MCF 10A (cell line): Measurements from ENCODE around the gene STIMATE. TPM values are rescaled to one million over a fixed set of nuclear protein-coding genes. Genes with fewer than 3 reads are reported as not detected.

ENCODE experiments used
- BruUV-seq: library from RNA; stranded (reverse); fragments of 400-500 nt; replicated peaks from 2 replicates; lab custom pipeline; 2021; lab: Mats Ljungman, UMichigan
- CTCF ChIA-PET: fragments of 300-600 bp; sonication (Branson Sonifier 250); formaldehyde crosslinking; extraction: SDS; loops from one replicate; lab custom pipeline; 2021; ENCODE audit warnings: antibody characterized with exemption, inconsistent platforms; lab: Yijun Ruan, JAX
- POLR2A ChIA-PET: fragments of 300-600, 350-650 bp; sonication (Branson Sonifier 250); formaldehyde crosslinking; extraction: SDS; loops from one replicate; lab custom pipeline; 2020; ENCODE audit warnings: antibody characterized with exemption, inconsistent platforms; lab: Yijun Ruan, JAX
- DNase-seq: peaks from one replicate; pipeline ENCODE4 v3.0.0-alpha.2; 2018; ENCODE audit not compliant: unreplicated experiment
- H3K27ac Mint-ChIP-seq: one replicate; pipeline ENCODE4 v1.8.0; 2022; ENCODE audit warnings: mild to moderate bottlenecking, low read depth, mixed read lengths; ENCODE audit not compliant: unreplicated experiment
- H3K27me3 Mint-ChIP-seq: one replicate; pipeline ENCODE4 v1.8.0; 2022; ENCODE audit warnings: mixed read lengths; ENCODE audit not compliant: insufficient read depth, unreplicated experiment
- H3K36me3 Mint-ChIP-seq: one replicate; pipeline ENCODE4 v1.8.0; 2022; ENCODE audit warnings: mild to moderate bottlenecking, moderate library complexity, mixed read lengths; ENCODE audit not compliant: insufficient read depth, unreplicated experiment
- H3K4me1 Mint-ChIP-seq: one replicate; pipeline ENCODE4 v1.8.0; 2022; ENCODE audit warnings: mixed read lengths; ENCODE audit not compliant: insufficient read depth, unreplicated experiment
- H3K4me3 Mint-ChIP-seq: one replicate; pipeline ENCODE4 v1.8.0; 2022; ENCODE audit warnings: mild to moderate bottlenecking, moderate library complexity, mixed read lengths; ENCODE audit not compliant: unreplicated experiment
- H3K9me3 Mint-ChIP-seq: one replicate; pipeline ENCODE4 v1.8.0; 2022; ENCODE audit warnings: mixed read lengths; ENCODE audit not compliant: unreplicated experiment
- CTCF ChIP-seq: fragments of 200-600 bp; IDR thresholded peaks from one replicate; pipeline ENCODE4 v1.8.0; 2022; ENCODE audit warnings: antibody characterized with exemption, mild to moderate bottlenecking; ENCODE audit not compliant: unreplicated experiment
- intact Hi-C: fragments of 100-400 bp; cut with micrococcal nuclease; formaldehyde crosslinking; loops from 2 replicates; pipeline ENCODE4 v1.14.1; 2022
- total RNA-seq: library from RNA; stranded (reverse); gene quantifications from 2 replicates; pipeline ENCODE4 v1.2.3, GENCODE V29; 2022

The STIMATE gene
- total RNA-seq, 1 experiment from 2014 or later: 12.0 TPM

DNA sequence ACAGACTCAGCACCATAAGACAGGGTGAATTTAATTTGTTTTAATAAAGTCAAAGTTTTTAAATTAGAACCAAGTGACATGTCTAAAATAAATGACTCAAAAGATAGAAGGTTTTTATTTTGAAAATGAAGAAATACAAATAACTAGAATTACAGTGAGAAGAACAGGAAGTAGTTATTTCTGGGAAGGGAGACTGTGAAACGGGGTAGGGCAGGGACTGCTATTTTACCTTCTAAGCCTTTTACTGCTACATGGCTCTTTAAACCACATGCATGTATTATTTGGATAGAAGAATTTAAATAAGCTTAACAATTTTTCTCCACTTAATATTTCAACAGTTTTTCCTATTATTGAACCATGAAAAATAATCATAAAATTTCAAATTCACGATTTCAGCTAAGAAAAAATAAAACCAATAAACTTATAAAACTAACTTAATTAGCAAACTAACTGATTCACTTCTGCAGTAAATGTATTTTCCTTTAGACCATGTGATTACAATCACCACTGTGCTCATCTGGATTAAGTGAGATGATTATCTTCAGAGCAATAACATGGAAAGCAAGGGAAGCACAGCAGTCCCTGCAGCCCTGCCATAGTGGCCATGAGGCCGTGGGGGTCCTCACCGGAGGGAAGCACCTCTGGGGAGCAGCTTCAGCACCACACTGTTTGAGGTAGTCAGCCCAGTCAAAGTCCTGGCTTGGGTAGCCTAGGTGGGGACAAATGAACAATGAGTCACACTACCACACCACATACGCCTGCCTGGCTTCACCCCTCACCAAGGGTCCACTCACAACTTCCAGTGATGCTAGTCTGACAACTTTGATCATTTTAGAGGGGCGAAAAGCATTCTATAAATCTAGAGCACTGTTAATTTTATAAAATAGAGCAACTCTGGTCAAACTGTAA, 28.3 kb upstream of the STIMATE start:
- no peak for DNase-seq
- Mint-ChIP-seq H3K9me3 (no peaks in the 10 kb centered on the region), H3K36me3 (peaks cover 18% of the 10 kb centered on the region), H3K4me3 (no peak overlapping the region), H3K27ac (no peak overlapping the region), H3K27me3 (no peaks in the 10 kb centered on the region), H3K4me1 (no peaks in the 10 kb centered on the region)
- POLR2A ChIA-PET: no interaction called here
- intact Hi-C loops: no loop called here
- CTCF ChIA-PET: interaction anchor here (1.1 to 1.2 kb wide), 2 partner anchors 13 to 43 kb away, joined by 3 read pairs; no protein-coding TSS in a partner anchor
- no peak for TF ChIP-seq CTCF
- no TSS peak for BruUV-seq

- no peaks in the 10 kb centered on the region for H3K9me3 Mint-ChIP-seq
- no peaks in the 10 kb centered on the region for H3K27me3 Mint-ChIP-seq
- no TSS peak for BruUV-seq
- no peak overlapping the region for H3K4me3 Mint-ChIP-seq
- intact Hi-C loops: no loop called here
- H3K36me3 Mint-ChIP-seq: peaks cover 26% of the 10 kb centered on the region
- POLR2A ChIA-PET: no interaction called here
- H3K27ac Mint-ChIP-seq: no peak overlapping the region
- CTCF ChIA-PET: interaction anchor here (1.6 kb wide), 1 partner anchor 10 kb away, joined by 3 read pairs; no protein-coding TSS in a partner anchor
- DNase-seq: no peak
- H3K4me1 Mint-ChIP-seq: no peaks in the 10 kb centered on the region
- TF ChIP-seq CTCF: no peak
Measured at GRCh38 chr3:52923963-52924362, 26.6 kb upstream of the STIMATE start.

DNA sequence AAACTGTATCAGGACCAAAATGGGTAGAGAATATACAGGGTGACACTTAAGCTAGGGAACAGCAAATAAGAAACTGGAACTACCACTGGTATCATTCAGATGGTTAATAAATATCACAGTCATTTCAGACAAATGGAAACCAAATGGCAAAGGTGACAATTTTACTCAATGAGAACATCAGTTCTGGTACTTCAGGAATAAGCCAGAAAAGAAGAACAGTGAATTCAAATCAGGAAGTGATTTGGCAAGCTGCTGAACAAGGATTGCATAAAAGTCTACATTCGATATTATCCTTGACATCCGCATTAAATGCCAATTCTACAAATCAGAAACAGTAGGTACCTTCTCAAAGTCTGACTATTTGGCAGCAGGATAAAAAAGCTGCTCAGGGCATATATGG, 23.5 kb upstream of the STIMATE start:
- peaks cover 40% of the 10 kb centered on the region for H3K36me3 Mint-ChIP-seq
- ChIA-PET CTCF (no interaction called here), POLR2A (interaction anchor here (0.6 to 1.4 kb wide), 2 partner anchors 24 to 179 kb away, joined by 3 to 4 read pairs; partner anchors contain the start of gene STIMATE)
- no TSS peak for BruUV-seq
- no peak overlapping the region for H3K27ac Mint-ChIP-seq
- no peak overlapping the region for H3K4me3 Mint-ChIP-seq
- TF ChIP-seq CTCF: no peak
- no peak for DNase-seq
- no peaks in the 10 kb centered on the region for H3K27me3 Mint-ChIP-seq
- H3K9me3 Mint-ChIP-seq: no peaks in the 10 kb centered on the region
- H3K4me1 Mint-ChIP-seq: no peaks in the 10 kb centered on the region
- intact Hi-C loops: no loop called here

GRCh38 chr3:52917044-52917443, 19.7 kb upstream of the STIMATE start:
- H3K27me3 Mint-ChIP-seq: no peaks in the 10 kb centered on the region
- H3K36me3 Mint-ChIP-seq: peaks cover 51% of the 10 kb centered on the region
- H3K4me1 Mint-ChIP-seq: no peaks in the 10 kb centered on the region
- H3K9me3 Mint-ChIP-seq: no peaks in the 10 kb centered on the region
- ChIA-PET CTCF (no interaction called here), POLR2A (interaction anchor here (0.7 kb wide), 1 partner anchor 98 kb away, joined by 3 read pairs; no protein-coding TSS in a partner anchor)
- BruUV-seq: no TSS peak
- intact Hi-C loops: no loop called here
- no peak for DNase-seq
- H3K27ac Mint-ChIP-seq: no peak overlapping the region
- H3K4me3 Mint-ChIP-seq: no peak overlapping the region
- TF ChIP-seq CTCF: no peak
